OCI-LY1 (cell line): ENCODE data around the gene TSPAN2.

ENCODE experiments used
- H2AFZ ChIP-seq: fragments of 200-600 bp; sonication (generic), shearing (Covaris generic); 2 replicates; pipeline ENCODE4 v1.6.0; 2014; ENCODE audit warnings: antibody characterized with exemption, mild to moderate bottlenecking, low read length
- H3F3A ChIP-seq: fragments of 200-600 bp; sonication (generic), shearing (Covaris generic); 2 replicates; pipeline ENCODE4 v1.6.0; 2014; ENCODE audit warnings: mild to moderate bottlenecking, antibody characterized with exemption, low read length, moderate library complexity; ENCODE audit not compliant: insufficient read depth
- H3K27ac ChIP-seq: fragments of 200-600 bp; sonication (generic); 2 replicates; pipeline ENCODE4 v1.5.1; 2014; ENCODE audit warnings: low read length, mixed run types, mild to moderate bottlenecking, low read depth; ENCODE audit not compliant: poor library complexity, severe bottlenecking
- H3K27me3 ChIP-seq: fragments of 200-600 bp; sonication (generic); 2 replicates; pipeline ENCODE4 v1.6.0; 2014; ENCODE audit warnings: antibody characterized with exemption, mild to moderate bottlenecking, low read length, moderate library complexity; ENCODE audit not compliant: insufficient read depth
- H3K36me3 ChIP-seq: fragments of 200-600 bp; sonication (generic); 2 replicates; pipeline ENCODE4 v1.6.1; 2014; ENCODE audit warnings: mild to moderate bottlenecking, antibody characterized with exemption, low read length, moderate library complexity, mixed read lengths; ENCODE audit not compliant: insufficient read depth
- H3K4me1 ChIP-seq: fragments of 200-600 bp; sonication (generic); 2 replicates; pipeline ENCODE4 v1.5.1; 2014; ENCODE audit warnings: mild to moderate bottlenecking, low read length, moderate library complexity; ENCODE audit not compliant: insufficient read depth, severe bottlenecking
- H3K4me2 ChIP-seq: fragments of 200-600 bp; sonication (generic), shearing (Covaris generic); 2 replicates; pipeline ENCODE4 v1.6.1; 2014; ENCODE audit warnings: low read length
- H3K4me3 ChIP-seq: fragments of 200-600 bp; sonication (generic); 2 replicates; pipeline ENCODE4 v1.5.1; 2014; ENCODE audit warnings: low read length, low read depth, mild to moderate bottlenecking, mixed read lengths; ENCODE audit not compliant: poor library complexity, severe bottlenecking
- H3K79me2 ChIP-seq: fragments of 200-600 bp; shearing (Covaris generic); 2 replicates; pipeline ENCODE4 v1.6.1; 2016; ENCODE audit warnings: mixed run types, low read length, mixed read lengths; ENCODE audit not compliant: insufficient read depth
- H3K9ac ChIP-seq: fragments of 200-600 bp; sonication (generic), shearing (Covaris generic); 2 replicates; pipeline ENCODE4 v1.6.1; 2014; ENCODE audit warnings: mild to moderate bottlenecking, low read length, mixed read lengths
- H3K9me2 ChIP-seq: fragments of 200-600 bp; sonication (generic), shearing (Covaris generic); 2 replicates; pipeline ENCODE4 v1.6.1; 2014; ENCODE audit warnings: low read depth, mild to moderate bottlenecking, low read length, mixed read lengths
- H3K9me3 ChIP-seq: fragments of 200-600 bp; shearing (Covaris generic); 2 replicates; pipeline ENCODE4 v1.6.1; 2014; ENCODE audit warnings: low read length, mixed read lengths
- H4K20me1 ChIP-seq: fragments of 200-600 bp; sonication (generic), shearing (Covaris generic); 2 replicates; pipeline ENCODE4 v1.6.0; 2016; ENCODE audit warnings: mild to moderate bottlenecking, low read length; ENCODE audit not compliant: insufficient read depth
- EZH2 ChIP-seq: fragments of 200-600 bp; sonication (generic), shearing (Covaris generic); IDR thresholded peaks from 2 replicates; pipeline ENCODE4 v1.8.0; 2017; ENCODE audit warnings: borderline replicate concordance, mixed run types, mild to moderate bottlenecking, antibody characterized with exemption, low read length, moderate library complexity, mixed read lengths
- TF ChIP-seq, protein P1 (sequence below): fragments of 200-600 bp; sonication (generic), shearing (Covaris generic); IDR thresholded peaks from 2 replicates; pipeline ENCODE4 v1.5.1; 2017; ENCODE audit warnings: mild to moderate bottlenecking, antibody characterized with exemption, low read length, moderate library complexity, mixed read lengths

Gene TSPAN2

GRCh38 chr1:115090540-115090939, 1.2 kb upstream of the TSPAN2 start:
- no peaks in the 10 kb centered on the region for H3K9me2 ChIP-seq
- no peak for TF ChIP-seq EZH2
- TF ChIP-seq, protein P1, sequence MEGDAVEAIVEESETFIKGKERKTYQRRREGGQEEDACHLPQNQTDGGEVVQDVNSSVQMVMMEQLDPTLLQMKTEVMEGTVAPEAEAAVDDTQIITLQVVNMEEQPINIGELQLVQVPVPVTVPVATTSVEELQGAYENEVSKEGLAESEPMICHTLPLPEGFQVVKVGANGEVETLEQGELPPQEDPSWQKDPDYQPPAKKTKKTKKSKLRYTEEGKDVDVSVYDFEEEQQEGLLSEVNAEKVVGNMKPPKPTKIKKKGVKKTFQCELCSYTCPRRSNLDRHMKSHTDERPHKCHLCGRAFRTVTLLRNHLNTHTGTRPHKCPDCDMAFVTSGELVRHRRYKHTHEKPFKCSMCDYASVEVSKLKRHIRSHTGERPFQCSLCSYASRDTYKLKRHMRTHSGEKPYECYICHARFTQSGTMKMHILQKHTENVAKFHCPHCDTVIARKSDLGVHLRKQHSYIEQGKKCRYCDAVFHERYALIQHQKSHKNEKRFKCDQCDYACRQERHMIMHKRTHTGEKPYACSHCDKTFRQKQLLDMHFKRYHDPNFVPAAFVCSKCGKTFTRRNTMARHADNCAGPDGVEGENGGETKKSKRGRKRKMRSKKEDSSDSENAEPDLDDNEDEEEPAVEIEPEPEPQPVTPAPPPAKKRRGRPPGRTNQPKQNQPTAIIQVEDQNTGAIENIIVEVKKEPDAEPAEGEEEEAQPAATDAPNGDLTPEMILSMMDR: no peak
- H2AFZ ChIP-seq: no peak overlapping the region
- H3K4me2 ChIP-seq: no peak overlapping the region
- H3K9ac ChIP-seq: no peak overlapping the region
- peaks cover 10% of the 10 kb centered on the region for H3K4me1 ChIP-seq
- 0 out of 2 replicates have a peak, but pooled peaks cover 3% of the 10 kb centered on the region for H3K9me3 ChIP-seq
- no peaks in the 10 kb centered on the region for H3K36me3 ChIP-seq
- H3K27me3 ChIP-seq: no peaks in the 10 kb centered on the region
- H3K27ac ChIP-seq: no peak overlapping the region
- no peaks in the 10 kb centered on the region for H3F3A ChIP-seq
- no peak overlapping the region for H3K4me3 ChIP-seq
- H4K20me1 ChIP-seq: no peaks in the 10 kb centered on the region
- no peaks in the 10 kb centered on the region for H3K79me2 ChIP-seq

DNA sequence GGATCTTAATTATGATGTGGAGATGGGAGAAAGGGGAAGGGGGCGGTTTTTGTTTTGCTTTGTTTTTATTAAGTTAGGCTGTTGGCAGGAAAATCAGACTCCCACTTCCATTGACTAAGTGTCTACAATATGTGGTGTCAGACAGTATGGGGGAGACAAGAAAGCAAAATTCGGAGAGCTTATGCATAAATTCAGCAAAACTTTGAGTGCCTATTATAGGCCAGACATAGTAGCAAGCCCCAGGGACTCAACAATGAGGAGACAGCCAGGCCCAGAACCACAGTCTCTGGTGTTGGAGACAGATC, 835 bp upstream of the TSPAN2 start:
- no peak overlapping the region for H2AFZ ChIP-seq
- H3K4me1 ChIP-seq: peaks cover 10% of the 10 kb centered on the region
- H3K9me2 ChIP-seq: no peaks in the 10 kb centered on the region
- no peak overlapping the region for H3K4me3 ChIP-seq
- no peaks in the 10 kb centered on the region for H3K36me3 ChIP-seq
- no peak overlapping the region for H3K9ac ChIP-seq
- 0 out of 2 replicates have a peak, but pooled peaks cover 3% of the 10 kb centered on the region for H3K9me3 ChIP-seq
- H3K79me2 ChIP-seq: no peaks in the 10 kb centered on the region
- H3K27me3 ChIP-seq: no peaks in the 10 kb centered on the region
- no peak overlapping the region for H3K27ac ChIP-seq
- TF ChIP-seq, protein P1: no peak
- no peak for TF ChIP-seq EZH2
- H3F3A ChIP-seq: no peaks in the 10 kb centered on the region
- no peaks in the 10 kb centered on the region for H4K20me1 ChIP-seq
- no peak overlapping the region for H3K4me2 ChIP-seq

GRCh38 chr1:115088871-115089419, 358 bp downstream of the TSPAN2 start:
- Histone ChIP-seq H3K27me3 (no peaks in the 10 kb centered on the region), H3K9me3 (0 out of 2 replicates have a peak, but pooled peaks cover 3% of the 10 kb centered on the region), H2AFZ (no peak overlapping the region), H3K9ac (no peak overlapping the region), H3K79me2 (no peaks in the 10 kb centered on the region), H3K4me3 (no peak overlapping the region), H4K20me1 (no peaks in the 10 kb centered on the region), H3K4me2 (no peak overlapping the region), H3K27ac (no peak overlapping the region), H3K4me1 (peaks cover 9% of the 10 kb centered on the region), H3K36me3 (no peaks in the 10 kb centered on the region), H3K9me2 (no peaks in the 10 kb centered on the region), H3F3A (no peaks in the 10 kb centered on the region)
- no peak for TF ChIP-seq EZH2
- TF ChIP-seq, protein P1: no peak
